CD4-positive, alpha-beta T cell treated with Interleukin-2 at 100 ng/mL for 4 hours (primary cell): ENCODE data around the gene ZBTB11.
A peak's percentile ranks its signal among the peaks of the same experiment; 100 is the strongest.
"Not testable (repeated sequence)": the region's sequence is repeated elsewhere in the genome, so short reads cannot be mapped to it uniquely, and the experiment has no call there.

Experiments
- DNase-seq: peaks from one replicate; pipeline ENCODE4 v3.0.0-alpha.2; 2020; ENCODE audit warnings: low spot score

Gene ZBTB11

DNA sequence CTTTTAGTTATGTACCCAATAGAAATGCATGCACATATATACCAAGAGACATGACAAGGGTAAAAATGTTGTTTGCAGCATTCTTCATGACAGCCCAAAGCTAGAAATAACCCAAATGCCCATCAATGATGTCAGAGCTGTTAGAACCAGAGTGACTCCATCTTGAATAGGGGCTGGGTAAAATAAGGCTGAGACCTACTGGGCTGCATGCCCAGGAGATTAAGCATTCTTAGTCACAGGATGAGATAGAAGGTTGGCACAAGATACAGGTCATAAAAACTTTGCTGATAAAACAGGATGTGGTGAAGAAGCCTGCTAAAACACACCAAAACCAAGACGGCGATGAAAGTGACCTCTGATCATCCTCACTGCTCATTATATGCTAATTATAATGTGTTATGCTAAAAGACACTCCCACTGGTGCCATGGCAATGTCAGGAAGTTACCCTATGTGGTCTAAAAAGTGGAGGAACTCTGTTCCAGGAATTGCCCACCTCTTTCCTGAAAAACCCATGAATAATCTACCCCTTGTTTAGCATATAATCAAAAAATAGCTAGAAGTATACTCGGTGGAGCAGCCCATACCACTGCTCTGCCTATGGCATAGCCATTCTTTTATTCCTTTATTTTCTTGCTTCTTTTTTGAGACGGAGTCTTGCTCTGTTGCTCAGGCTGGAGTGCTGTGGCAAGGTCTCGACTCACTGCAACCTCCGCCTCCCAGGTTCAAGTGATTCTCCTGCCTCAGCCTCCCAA lies 32.9 kb downstream of the ZBTB11 start:
- peak; percentile 78 for DNase-seq

DNA sequence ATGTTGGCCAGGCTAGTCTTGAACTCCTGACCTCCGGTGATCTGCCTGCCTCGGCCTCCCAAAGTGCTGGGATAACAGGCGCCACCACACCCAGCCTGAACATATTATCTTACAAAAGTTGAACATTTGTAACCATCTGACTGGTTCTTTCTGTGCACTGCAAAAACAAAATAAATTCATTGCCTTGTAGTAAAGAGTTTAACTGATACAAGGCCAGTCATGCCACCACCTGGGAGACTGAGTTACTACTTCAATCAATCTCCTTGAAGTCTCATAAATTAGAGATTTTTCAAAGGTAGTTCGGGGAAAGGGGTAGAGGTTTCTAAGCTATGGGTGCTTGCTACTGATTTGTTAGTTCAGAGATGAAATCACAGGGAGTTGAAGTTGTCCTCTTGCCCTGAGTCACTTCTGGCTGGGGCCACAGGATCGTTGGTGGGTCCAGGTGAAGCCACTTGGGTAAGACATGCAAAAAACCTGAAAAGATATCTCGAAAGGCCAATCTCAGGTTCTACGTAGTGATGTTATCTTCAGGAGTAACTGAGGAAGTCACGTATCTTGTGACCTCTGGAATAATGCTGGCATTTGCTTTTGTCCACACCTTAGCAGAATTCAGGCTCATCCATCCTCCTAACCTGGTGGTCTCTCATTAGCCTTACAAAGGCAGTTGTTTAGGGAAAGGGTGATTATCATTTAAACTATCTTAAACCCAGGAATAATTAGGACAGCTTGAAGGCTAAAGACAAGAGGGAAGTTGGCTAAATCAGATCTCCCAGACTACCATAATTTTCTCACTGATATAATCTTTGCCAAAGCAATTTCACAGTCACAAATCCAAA lies 33.7 kb downstream of the ZBTB11 start:
- no peak for DNase-seq

DNA sequence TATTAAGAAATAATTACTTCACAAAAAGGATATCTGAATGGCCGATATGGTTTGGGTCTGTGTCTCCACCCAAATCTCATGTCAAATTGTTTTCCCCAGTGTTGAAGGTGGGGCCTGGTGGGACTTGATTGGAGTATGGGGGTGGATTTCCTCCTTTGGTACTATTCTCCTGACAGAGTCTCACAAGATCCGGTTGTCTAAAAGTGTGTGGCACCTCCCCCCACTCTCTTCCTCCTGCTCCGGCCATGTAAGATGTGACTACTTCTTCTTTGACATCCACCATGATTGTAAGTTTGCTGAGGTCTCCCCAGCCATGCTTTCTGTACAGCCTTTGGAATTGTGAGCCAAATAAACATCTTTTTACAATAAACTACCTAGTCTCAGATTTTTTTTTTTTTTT lies 34.5 kb downstream of the ZBTB11 start:
- no peak for DNase-seq

DNA sequence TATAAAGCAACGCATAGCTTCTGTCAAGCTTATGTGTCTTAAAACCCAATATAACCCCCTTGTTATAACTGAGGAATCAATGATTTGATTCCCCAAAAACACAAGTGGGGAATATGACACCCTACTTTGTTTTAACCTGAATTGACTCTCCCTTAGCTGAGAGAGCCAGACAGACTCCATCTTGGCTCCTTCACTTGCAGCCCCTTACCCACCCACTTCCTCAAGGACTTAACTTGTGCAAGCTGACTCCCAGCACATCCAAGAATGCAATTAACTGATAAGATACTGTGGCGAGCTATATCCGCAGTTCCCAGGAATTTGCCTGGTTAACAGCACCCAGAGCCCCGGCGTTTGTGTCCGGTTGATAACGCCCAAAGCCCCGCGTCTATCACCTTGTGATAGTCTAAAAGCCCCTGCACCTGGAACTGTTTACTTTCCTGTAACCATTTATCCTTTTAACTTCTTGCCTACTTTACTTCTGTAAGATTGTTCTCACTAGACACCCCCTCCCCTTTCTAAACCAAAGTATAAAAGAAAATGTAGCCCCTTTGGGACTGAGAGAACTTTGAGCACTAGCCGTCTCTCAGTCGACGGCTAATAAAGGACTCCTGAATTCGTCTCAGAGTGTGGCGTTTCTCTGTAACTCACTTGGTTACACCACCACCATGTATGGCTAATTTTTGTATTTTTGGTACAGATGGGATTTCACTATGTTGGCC lies 35.4 kb downstream of the ZBTB11 start:
- not testable (repeated sequence) for DNase-seq

DNA sequence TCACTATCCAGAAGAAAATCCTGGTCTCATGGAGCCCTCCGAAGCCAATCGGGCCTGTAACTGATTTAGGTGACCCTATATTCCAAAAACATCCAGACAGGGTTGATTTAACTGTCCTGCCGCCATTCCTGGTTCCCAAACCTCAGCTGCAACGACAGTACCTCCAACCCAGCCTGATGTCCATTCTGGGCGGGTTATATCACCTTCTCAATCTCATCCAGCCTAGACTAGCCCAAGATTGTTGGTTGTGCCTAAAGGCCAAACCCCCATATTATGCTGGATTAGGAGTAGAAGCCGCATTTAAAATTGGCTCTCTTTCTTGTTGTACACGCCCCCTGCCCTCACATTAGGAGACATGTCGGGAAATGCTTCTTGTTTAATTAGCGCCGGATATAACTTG lies 36.7 kb downstream of the ZBTB11 start:
- DNase-seq: no peak

DNA sequence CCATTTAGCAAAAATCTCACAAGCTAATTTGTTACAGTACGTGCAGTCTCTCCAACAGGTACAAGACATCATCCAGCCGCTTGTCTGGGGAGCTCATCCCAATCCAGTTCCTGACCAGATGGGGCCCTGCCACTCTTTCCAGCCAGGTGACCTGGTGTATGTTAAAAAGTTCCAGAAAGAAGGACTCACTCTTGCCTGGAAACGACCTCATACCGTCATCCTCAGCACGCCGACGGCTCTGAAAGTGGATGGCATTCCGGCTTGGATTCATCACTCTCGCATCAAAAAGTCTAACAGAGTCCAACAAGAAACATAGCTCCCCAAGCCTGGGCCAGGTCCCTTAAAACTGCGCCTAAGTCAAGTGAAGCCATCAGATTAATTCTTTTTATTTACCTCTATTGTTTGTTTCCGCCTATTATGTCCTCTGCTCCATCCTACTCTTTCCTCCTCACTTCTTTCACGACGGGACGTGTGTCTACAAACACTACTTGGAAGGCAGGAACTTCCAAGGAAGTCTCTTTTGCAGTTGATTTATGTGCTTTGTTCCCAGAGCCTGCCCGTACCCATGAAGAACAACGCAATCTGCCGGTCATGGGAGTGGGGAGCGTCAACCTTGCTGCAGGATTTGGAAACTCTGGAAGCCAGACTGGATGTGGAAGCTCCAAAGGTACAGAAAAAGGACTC lies 37.5 kb downstream of the ZBTB11 start:
- no peak for DNase-seq

DNA sequence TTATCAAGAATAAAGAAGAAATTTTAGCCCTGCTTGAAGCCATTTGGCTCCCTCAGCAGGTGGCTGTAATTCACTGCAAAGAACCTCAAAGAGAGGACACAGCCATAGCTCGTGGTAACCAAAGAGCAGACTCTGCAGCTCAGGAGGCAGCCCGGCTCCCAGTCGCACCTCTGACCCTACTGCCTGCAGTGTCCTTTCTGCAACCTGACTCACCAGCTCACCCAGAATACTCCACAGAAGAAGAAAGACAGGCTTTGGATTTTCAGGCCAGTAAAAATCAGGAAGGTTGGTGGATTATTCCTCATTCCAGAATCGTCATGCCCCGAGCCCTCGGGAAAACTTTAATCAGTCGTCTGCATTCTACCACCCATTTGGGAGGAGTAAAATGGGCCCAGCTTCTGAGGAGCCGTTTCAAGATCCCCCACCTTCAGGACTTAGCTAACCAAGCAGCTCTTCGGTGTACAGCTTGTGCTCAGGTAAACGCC lies 38.6 kb downstream of the ZBTB11 start:
- no peak for DNase-seq

DNA sequence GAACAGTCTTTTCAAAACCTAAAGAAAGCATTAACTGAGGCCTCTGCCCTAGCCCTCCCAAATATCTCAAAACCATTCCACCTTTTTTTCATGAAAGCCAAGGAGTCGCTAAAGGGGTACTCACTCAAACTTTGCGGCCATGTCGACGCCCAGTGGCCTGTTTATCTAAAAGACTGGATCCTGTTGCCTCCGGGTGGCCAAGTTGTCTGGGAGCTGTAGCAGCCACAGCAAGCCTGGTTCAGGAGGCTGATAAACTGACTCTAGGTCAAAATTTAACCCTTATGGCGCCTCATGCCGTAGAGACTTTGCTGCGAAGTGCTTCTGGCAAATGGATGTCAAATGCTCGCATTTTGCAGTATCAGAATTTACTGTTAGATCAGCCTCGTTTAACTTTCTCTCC lies 39.5 kb downstream of the ZBTB11 start:
- no peak for DNase-seq

DNA sequence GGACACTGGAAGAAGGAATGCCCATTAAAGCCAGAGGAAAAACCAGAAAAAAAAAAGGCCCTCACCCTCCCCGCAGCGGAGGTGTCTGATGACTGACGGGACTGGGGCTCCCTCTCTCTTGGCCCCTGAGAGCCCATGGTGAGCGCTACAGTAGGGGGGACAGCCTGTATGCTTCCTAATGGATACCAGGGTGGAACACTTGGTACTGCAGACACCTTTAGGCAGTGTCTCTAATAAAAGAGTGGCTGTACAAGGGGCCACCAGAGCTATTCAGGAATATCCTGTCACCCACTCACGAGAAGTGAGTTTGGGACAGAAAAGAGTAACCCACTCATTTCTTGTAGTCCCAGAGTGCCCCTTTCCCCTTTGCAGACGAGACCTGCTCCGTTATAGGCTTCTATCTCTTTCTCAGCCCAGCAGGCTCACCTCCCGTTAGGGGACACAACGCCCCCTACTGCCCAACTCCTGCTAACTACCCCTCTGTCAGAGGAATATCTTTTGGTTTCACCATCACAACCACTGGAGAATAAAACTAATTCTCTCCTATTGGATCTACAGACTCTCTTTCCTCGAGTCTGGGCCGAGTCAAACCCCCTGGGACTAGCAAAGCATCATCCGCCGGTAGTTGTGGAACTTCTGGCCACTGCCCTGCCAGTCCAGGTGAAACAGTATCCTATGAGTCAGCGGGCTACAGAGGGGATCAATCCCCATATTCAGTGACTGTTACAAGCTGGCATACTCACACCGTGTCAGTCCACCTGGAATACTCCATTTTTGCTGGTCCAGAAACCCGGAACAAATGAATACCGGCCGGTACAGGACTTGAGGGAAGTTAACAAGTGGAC lies 40.8 kb downstream of the ZBTB11 start:
- peak; percentile 70 for DNase-seq

DNA sequence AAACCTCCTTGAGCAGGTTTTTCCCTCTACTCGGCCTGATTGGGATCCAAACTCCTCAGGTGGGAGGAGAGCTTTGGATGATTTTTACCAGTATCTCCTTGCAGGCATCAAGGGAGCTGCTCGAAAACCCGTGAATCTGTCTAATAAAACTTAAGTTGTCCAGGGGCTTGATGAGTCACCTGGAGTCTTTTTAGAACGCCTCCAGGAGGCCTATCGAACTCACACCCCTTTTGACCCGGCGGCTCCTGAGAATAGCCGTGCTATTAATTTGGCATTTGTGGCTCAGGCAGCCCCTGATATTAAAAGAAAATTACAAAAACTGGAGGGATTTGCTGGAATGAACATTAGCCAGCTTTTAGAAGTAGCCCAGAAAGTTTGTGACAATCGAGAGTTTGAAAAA lies 41.6 kb downstream of the ZBTB11 start:
- no peak for DNase-seq

DNA sequence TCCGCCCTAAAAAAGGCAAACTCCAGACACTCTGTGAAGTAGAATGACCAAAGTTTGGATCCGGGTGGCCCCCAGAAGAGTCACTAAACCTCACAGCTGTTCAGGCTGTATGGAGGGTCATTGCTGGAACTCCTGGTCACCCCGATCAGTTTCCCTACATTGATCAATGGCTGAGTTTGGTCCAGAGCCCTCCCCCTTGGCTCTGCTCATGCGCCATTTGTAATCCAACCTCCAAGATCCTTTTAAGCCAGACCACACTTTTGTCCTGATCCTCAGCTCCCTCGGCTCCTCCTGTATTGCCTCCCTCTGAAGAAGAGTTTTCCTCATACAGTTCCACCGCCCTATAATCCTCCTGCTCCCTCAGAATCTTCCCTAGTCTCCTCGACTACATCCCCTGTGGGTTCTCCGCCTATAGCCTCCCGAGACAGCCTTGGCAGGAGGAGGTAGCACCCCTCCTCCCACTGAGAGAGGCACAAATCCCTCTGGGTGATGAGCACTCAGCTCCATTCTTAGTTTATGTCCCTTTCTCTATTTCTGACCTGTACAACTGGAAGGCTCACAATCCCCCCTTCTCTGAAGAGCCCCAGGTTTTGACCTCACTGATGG lies 42.2 kb downstream of the ZBTB11 start:
- no peak for DNase-seq

DNA sequence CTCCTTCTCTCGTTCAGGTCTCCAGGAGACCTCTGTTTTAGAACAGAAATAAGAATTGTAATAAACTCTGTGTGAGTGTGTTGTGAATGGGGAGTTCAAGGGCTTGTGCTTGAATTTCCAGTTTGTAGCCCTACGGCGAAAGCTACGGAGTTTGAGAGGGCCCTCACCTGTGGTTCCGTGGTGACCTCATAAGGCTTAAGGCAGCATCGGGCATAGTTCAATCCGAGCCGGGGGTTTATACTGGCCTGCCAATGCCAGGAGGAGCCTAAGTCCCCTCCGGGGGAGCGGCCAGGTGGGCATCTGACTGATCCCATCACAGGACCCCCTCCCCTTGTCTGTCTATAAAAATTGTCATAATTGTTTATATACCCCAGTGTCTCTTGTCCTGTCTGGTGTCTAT lies 43.7 kb downstream of the ZBTB11 start:
- DNase-seq: no peak

DNA sequence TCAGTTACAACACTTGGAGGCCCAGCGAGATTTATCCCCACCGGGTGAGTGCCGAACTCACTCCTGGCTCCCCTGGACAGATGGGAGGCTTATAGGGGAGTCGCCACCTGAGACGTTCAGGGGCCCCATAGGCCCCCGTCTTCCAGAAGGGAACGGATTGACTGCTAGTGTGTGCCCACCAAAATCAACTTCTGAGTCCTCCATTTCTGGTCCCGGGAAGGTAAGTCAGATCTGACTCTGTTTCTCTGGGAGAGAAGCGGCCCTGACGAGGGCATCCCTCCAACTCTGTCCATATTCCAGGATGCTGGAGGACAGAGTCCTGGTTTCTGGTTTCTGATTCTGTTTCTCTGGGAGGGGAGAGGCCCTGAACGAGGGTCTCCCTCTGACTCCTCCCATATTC lies 44.3 kb downstream of the ZBTB11 start:
- no peak for DNase-seq

DNA sequence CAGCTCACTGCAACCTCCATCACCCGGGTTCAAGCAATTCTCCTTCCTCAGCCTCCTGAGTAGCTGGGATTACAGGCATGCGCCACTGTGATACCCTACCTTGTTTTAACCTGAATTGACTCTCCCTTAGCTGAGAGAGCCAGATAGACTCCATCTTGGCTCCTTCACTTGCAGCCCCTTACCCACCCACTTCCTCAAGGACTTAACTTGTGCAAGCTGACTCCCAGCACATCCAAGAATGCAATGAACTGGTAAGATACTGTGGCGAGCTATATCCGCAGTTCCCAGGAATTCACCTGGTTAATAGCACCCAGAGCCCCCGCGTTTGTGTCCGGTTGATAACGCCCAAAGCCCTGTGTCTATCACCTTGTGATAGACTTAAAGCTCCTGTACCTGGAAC lies 45.0 kb downstream of the ZBTB11 start:
- not testable (repeated sequence) for DNase-seq

DNA sequence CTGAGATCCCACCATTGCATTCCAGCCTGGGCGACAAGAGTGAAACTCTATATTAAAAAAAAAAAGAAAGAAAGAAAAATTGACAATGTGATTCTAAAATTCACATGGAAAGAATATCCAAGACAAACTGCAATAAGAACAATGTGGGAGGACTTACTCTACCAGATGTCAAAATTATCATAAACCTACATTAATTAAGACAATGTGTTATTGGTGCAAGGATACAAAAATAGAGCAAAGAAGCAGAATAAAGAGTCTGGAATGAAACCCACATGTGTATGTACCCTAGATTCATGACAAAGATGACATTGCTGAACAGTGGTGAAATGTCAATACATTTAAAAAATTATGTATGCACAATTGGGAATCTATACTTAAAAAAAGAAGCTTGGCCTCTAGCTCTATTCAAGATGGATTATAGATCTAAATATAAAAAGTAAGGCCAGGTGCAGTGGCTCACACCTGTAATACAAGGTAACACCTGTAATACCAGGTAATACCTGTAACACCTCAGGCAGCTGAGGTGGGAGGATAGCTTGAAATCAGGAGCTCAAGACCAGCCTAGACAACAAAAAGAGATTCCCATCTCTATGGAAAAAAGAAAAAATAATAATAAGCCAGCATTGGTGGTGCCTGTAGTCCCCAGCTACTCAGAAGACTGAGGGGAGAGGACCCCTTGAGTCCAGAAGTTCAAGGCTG lies 45.7 kb downstream of the ZBTB11 start:
- DNase-seq: no peak

DNA sequence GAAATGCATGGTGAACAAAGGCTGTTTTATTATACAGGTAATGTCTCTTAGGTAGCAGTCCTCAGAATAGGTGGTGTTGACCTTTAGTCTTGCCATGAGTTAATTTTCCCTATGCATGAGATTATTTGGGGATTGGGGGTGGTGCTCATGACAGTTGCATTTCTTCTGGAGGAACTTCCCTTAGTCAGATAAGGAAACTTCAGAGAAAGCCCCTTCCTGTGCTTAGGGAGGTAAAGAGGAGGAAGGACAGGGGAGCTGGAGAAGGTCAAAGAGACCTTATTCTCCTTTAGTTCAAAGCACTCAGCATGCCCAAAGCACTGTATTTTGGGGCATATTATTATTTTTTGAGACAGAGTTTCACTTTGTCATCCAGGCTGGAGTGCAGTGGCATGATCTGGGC lies 47.7 kb downstream of the ZBTB11 start:
- DNase-seq: no peak

DNA sequence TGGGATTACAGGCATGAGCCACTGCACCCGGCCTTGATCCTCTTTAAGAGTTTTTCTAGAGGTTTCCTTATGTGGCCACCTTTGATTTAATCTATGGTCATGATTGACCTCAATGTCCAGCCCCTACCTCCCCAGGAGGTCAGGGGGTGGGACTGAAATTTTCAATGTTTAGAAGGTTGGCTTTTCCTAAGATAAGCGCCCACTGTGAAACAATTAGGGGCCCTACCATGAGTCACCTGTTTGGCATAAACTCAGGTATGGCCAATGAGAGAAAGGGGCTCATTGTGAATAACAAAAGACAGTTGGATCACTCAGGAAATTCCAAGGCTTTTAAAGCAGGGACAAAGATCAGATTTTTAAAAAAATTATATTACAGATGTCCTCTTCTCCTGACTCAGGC lies 51.1 kb downstream of the ZBTB11 start:
- no peak for DNase-seq

DNA sequence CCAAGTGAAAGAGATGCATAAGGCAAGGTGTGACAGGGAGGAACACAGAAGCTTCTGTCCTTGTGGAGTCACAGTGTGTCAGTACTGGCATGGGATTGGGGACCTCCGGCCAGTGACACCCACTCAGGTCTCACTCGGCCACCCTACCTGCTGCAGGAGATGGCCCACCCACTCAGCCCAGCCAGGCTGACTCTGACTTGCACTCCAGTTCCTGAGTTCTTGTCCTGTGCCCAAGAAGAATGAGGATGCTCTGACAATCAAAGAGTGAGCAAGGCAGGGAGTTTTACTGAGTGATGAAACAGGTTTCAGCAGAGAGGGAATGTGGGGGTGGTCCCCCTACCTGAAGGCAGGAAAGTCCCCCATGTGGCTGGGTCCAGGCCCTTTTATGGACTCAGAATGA lies 52.1 kb downstream of the ZBTB11 start:
- no peak for DNase-seq

DNA sequence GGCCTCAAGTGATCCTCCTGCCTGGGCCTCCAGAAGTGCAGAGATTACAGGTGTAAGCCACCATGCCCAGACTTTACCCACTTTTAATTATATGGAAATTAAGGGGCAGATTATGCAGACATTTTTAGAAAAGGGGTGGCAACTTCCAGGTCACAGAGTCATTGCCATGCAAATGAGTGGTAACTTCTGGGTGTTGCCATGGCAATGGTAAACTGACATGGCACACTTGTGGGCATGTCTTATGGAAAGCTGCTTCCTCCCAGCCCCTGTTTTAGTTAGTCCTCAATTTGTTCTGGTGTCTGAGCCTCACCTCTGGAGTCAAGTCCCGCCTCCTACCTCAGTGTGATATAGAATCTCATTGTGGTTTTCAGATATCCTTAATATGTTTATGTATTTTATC lies 53.3 kb downstream of the ZBTB11 start:
- DNase-seq: no peak

DNA sequence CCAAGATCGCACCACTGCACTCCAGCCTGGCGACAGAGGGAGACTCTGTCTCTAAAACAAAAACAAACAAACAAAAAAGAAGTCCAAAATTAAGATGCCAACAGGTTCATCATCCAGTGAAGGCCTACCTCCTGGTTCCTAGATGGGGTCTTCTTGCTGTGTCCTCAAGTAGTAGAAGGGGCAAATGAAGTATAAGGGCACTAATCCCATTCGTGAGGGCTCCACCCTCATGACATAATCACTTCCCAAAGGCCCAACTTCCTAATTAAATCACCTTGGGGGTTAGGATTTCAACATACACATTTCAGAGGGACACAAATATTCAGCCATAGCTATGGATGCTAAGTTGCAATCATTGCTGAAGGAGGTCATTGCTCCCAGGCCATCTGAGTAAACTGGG lies 57.2 kb downstream of the ZBTB11 start:
- DNase-seq: no peak
